Stomach (tissue), 4 donors: ENCODE measurements around the gene CYP4F12.

Experiments
- EP300 ChIP-seq: sonication (generic); formaldehyde crosslinking; IDR thresholded peaks from one replicate; pipeline ENCODE4 v1.6.1; 2017; ENCODE audit warnings: antibody characterized with exemption
- POLR2A ChIP-seq, 4 donors: fragments of 450-650 bp; IDR thresholded peaks; one replicate each; pipeline ENCODE4 v1.6.1; 2016; ENCODE audit warnings: antibody characterized with exemption in 4 of 4, control low read depth in 2 of 4, mild to moderate bottlenecking in 1 of 4, moderate library complexity in 1 of 4
- POLR2AphosphoS5 ChIP-seq, 3 donors: sonication (generic); formaldehyde crosslinking; IDR thresholded peaks; one replicate each; pipeline ENCODE4 v1.6.1; 2016; ENCODE audit warnings: antibody characterized with exemption in 3 of 3
- TF ChIP-seq, protein P1 (sequence below), 7 experiments: fragments of 450-650 bp in 4 of 7; fragments of 200-600 bp in 3 of 7; sonication (generic) in 3 of 7; IDR thresholded peaks; one replicate each; pipeline ENCODE4 v1.5.1; 2016 to 2019; ENCODE audit warnings: antibody characterized with exemption in 7 of 7, control low read depth in 2 of 7, mild to moderate bottlenecking in 1 of 7

DNA sequence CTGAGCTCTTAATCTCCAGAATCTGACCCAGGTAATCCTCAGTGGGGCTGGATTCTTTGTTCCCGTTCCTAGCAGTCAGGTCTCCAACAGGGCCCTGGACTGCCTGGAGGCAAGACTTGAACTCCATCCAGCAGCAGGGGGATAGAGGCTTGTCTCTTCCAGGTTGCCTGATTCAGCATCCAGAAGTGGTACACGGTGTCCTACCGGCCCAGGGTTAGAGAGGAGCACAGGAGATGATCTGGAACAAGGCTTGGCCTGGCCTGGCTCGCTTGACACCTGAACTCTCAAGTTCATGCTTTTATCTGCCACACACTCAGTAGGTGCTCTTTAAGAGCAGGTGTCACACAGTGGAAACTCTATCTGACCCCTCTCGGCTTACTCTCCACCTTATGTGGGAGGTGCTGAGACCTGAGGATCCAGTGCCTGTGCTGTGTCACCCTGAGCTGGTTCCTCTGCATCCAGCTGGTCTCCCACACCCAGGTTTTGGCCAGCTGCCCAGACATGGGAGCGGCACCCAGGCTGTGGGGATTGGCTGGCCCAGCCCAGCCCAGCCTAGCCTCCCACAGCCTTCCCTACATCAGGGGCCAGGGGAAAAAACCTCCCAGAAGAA lies 32.5 kb upstream of the CYP4F12 start, which contains the start of gene CYP4F3:
- TF ChIP-seq, protein P1, sequence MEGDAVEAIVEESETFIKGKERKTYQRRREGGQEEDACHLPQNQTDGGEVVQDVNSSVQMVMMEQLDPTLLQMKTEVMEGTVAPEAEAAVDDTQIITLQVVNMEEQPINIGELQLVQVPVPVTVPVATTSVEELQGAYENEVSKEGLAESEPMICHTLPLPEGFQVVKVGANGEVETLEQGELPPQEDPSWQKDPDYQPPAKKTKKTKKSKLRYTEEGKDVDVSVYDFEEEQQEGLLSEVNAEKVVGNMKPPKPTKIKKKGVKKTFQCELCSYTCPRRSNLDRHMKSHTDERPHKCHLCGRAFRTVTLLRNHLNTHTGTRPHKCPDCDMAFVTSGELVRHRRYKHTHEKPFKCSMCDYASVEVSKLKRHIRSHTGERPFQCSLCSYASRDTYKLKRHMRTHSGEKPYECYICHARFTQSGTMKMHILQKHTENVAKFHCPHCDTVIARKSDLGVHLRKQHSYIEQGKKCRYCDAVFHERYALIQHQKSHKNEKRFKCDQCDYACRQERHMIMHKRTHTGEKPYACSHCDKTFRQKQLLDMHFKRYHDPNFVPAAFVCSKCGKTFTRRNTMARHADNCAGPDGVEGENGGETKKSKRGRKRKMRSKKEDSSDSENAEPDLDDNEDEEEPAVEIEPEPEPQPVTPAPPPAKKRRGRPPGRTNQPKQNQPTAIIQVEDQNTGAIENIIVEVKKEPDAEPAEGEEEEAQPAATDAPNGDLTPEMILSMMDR (IDR thresholded peaks at IDR 0.05) = no peak
- TF ChIP-seq POLR2AphosphoS5 (IDR thresholded peaks at IDR 0.05) = peak in 2 of 3 donors; percentile 31 to 76
- TF ChIP-seq POLR2A (IDR thresholded peaks at IDR 0.05) = no peak
- no peak for TF ChIP-seq EP300
